ENCODE results near the gene MRPS15. TPM values are rescaled to one million over a fixed set of nuclear protein-coding genes. Genes with fewer than 3 reads are reported as not detected.
A peak's percentile ranks its signal among the peaks of the same experiment; 100 is the strongest.

The MRPS15 gene
- total and polyA plus RNA-seq, 2 of the 13 experiments (the other 11 are each of a cell fraction or from before 2014, with no cell fraction given), result 59.0 to 113 TPM

DNA sequence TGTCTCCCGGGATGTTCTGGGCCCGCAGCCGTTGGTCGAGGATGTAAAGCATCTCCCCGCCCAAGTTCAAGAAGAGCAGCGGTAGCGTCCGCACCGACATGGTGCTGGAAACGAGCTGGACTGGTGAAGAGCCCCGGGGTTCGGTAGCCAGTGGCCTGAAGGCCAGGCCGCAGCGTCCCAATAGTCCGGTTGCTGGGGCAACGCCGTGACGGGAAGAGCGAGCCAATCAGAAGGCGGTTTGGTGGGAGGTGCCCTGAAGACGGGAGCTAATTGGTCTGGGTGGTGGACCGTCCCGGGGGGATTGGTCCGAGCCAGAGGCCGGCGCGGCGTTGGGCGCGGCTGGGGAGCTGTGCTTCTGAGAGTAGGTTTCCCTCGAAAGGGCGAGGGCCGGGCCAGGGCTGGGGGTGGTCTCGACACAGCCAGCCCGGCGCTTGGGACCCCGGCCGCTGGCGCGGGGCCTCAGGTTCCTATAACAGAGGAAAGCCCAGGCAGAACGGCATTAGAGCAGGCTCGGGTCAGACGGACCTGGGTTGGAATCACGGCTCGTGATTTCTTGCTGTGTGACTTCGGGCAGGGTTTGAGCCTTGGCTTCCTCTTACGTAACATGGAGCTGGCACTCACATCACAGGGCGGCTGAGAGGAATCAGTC lies 13.8 kb downstream of the MRPS15 start, which contains the start of gene OSCP1 (continued):
- TF ChIP-seq, protein P1, sequence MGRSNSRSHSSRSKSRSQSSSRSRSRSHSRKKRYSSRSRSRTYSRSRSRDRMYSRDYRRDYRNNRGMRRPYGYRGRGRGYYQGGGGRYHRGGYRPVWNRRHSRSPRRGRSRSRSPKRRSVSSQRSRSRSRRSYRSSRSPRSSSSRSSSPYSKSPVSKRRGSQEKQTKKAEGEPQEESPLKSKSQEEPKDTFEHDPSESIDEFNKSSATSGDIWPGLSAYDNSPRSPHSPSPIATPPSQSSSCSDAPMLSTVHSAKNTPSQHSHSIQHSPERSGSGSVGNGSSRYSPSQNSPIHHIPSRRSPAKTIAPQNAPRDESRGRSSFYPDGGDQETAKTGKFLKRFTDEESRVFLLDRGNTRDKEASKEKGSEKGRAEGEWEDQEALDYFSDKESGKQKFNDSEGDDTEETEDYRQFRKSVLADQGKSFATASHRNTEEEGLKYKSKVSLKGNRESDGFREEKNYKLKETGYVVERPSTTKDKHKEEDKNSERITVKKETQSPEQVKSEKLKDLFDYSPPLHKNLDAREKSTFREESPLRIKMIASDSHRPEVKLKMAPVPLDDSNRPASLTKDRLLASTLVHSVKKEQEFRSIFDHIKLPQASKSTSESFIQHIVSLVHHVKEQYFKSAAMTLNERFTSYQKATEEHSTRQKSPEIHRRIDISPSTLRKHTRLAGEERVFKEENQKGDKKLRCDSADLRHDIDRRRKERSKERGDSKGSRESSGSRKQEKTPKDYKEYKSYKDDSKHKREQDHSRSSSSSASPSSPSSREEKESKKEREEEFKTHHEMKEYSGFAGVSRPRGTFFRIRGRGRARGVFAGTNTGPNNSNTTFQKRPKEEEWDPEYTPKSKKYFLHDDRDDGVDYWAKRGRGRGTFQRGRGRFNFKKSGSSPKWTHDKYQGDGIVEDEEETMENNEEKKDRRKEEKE (IDR thresholded peaks at IDR 0.05), result no peak
- no peak for TF ChIP-seq ZNF761 (CRISPR knock-in tag; conservative IDR thresholded peaks at IDR 0.05)
- TF ChIP-seq, protein P2, sequence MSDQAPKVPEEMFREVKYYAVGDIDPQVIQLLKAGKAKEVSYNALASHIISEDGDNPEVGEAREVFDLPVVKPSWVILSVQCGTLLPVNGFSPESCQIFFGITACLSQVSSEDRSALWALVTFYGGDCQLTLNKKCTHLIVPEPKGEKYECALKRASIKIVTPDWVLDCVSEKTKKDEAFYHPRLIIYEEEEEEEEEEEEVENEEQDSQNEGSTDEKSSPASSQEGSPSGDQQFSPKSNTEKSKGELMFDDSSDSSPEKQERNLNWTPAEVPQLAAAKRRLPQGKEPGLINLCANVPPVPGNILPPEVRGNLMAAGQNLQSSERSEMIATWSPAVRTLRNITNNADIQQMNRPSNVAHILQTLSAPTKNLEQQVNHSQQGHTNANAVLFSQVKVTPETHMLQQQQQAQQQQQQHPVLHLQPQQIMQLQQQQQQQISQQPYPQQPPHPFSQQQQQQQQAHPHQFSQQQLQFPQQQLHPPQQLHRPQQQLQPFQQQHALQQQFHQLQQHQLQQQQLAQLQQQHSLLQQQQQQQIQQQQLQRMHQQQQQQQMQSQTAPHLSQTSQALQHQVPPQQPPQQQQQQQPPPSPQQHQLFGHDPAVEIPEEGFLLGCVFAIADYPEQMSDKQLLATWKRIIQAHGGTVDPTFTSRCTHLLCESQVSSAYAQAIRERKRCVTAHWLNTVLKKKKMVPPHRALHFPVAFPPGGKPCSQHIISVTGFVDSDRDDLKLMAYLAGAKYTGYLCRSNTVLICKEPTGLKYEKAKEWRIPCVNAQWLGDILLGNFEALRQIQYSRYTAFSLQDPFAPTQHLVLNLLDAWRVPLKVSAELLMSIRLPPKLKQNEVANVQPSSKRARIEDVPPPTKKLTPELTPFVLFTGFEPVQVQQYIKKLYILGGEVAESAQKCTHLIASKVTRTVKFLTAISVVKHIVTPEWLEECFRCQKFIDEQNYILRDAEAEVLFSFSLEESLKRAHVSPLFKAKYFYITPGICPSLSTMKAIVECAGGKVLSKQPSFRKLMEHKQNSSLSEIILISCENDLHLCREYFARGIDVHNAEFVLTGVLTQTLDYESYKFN (CRISPR knock-in tag; conservative IDR thresholded peaks at IDR 0.05), result no peak
- TF ChIP-seq ELF3 (CRISPR knock-in tag; IDR thresholded peaks at IDR 0.05), result peak; percentile 13; the same call in 1 of the 2 replicates
- TF ChIP-seq ZSCAN21 (CRISPR knock-in tag; IDR thresholded peaks at IDR 0.05; ENCODE audit: borderline replicate concordance), result no peak
- TF ChIP-seq NRL (CRISPR knock-in tag; IDR thresholded peaks at IDR 0.05; ENCODE audit: borderline replicate concordance), result 0 out of 2 replicates have a peak, but pooled peaks have one; percentile 46
- TF ChIP-seq TCF7L2 (IDR thresholded peaks at IDR 0.05; ENCODE audit: low read depth, low read length), result no peak
- TF ChIP-seq, protein P3, sequence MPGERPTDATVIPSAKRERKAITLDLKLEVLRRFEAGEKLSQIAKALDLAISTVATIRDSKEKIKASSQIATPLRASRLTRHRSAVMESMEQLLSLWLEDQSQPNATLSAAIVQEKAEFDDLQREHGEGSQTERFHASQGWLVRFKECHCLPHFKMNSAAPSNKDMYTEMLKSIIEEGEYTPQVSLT (CRISPR knock-in tag; IDR thresholded peaks at IDR 0.05; ENCODE audit: borderline replicate concordance, low read depth), result no peak
- peak; percentile 77; the same call in 1 of the 2 replicates for TF ChIP-seq ZNF367 (CRISPR knock-in tag; IDR thresholded peaks at IDR 0.05; ENCODE audit: borderline replicate concordance)
- TF ChIP-seq DNMT1 (CRISPR knock-in tag; IDR thresholded peaks at IDR 0.05), result no peak
- TF ChIP-seq ZNF263 (CRISPR knock-in tag; IDR thresholded peaks at IDR 0.05), result 0 out of 2 replicates have a peak, but pooled peaks have one; percentile 41
- TF ChIP-seq POLR2AphosphoS5 (IDR thresholded peaks at IDR 0.05; ENCODE audit: low read depth, low read length), result peak; percentile 54
- no peak for TF ChIP-seq ZNF3 (CRISPR knock-in tag; IDR thresholded peaks at IDR 0.05)
- TF ChIP-seq, protein P4, sequence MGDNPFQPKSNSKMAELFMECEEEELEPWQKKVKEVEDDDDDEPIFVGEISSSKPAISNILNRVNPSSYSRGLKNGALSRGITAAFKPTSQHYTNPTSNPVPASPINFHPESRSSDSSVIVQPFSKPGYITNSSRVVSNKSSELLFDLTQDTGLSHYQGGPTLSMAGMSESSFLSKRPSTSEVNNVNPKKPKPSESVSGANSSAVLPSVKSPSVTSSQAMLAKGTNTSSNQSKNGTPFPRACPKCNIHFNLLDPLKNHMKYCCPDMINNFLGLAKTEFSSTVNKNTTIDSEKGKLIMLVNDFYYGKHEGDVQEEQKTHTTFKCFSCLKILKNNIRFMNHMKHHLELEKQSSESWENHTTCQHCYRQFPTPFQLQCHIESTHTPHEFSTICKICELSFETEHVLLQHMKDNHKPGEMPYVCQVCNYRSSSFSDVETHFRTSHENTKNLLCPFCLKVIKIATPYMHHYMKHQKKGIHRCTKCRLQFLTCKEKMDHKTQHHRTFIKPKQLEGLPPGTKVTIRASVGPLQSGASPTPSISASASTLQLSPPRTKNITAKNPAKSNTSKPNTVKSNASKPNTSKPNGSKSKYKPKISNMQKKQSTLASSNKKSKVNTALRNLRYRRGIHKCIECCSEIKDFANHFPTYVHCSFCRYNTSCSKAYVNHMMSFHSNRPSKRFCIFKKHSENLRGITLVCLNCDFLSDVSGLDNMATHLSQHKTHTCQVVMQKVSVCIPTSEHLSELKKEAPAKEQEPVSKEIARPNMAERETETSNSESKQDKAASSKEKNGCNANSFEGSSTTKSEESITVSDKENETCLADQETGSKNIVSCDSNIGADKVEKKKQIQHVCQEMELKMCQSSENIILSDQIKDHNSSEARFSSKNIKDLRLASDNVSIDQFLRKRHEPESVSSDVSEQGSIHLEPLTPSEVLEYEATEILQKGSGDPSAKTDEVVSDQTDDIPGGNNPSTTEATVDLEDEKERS (CRISPR knock-in tag; IDR thresholded peaks at IDR 0.05), result peak; percentile 67; the same call in 1 of the 2 replicates
- TF ChIP-seq FOXJ3 (CRISPR knock-in tag; IDR thresholded peaks at IDR 0.05; ENCODE audit: borderline replicate concordance), result 0 out of 2 replicates have a peak, but pooled peaks have one; percentile 28
- no peak for TF ChIP-seq YY1 (IDR thresholded peaks at IDR 0.05; ENCODE audit: insufficient read depth, insufficient replicate concordance, low read depth, low read length)

All from HepG2 (cell line).